ENCODE results near the gene PRKCQ. TPM values are rescaled to one million over a fixed set of nuclear protein-coding genes. Genes with fewer than 3 reads are reported as not detected.

Gene PRKCQ
- total RNA-seq, 1 experiment from 2014 or later: 12.1 TPM

GRCh38 chr10:6418167-6418566 lies 161.9 kb downstream of the PRKCQ start:
- no peak overlapping the region for H3K4me2 ChIP-seq (ENCODE audit: insufficient read depth, insufficient read length, low read length)
- H2BK12ac ChIP-seq (ENCODE audit: insufficient read length, low read depth, low read length): no peak overlapping the region
- H4K20me1 ChIP-seq (ENCODE audit: control insufficient read depth, insufficient read depth, insufficient read length): no peaks in the 10 kb centered on the region
- H3K9ac ChIP-seq (ENCODE audit: extremely low read depth, insufficient read length, low read length): no peak overlapping the region
- no peak overlapping the region for H4K5ac ChIP-seq (ENCODE audit: insufficient read length, low read depth, low read length)
- WGBS (ENCODE audit: extremely low coverage, insufficient read length, low lambda C conversion rate): no CpG with 5 or more reads among the region's 5 CpGs
- no peak overlapping the region for H3K27ac ChIP-seq (ENCODE audit: insufficient read length, low read depth, low read length)
- Mint-ChIP-seq H3K9me3 (peaks cover 0 to 4% of the 10 kb centered on the region in 2 experiments; a peak in 1 of 5 replicates), H3K4me1 (no peaks in the 10 kb centered on the region), H3K27ac (no peak overlapping the region), H3K36me3 (ENCODE audit: insufficient read depth in 1 of 3, low read depth in 3 of 3) (peaks cover 0 to 1% (median 0%) of the 10 kb centered on the region in 3 experiments; a peak in 1 of 7 replicates), H3K27me3 (ENCODE audit: low read depth) (no peaks in the 10 kb centered on the region), H3K4me3 (no peak overlapping the region)
- no peaks in the 10 kb centered on the region for H3K79me1 ChIP-seq (ENCODE audit: insufficient read depth, low read depth, low read length, poor library complexity, severe bottlenecking)
- H3K9me3 ChIP-seq (ENCODE audit: control insufficient read depth, low read depth, low read length): no peaks in the 10 kb centered on the region
- no peak overlapping the region for H3K23ac ChIP-seq (ENCODE audit: insufficient read length, low read depth, low read length)
- no peak overlapping the region for H2BK5ac ChIP-seq (ENCODE audit: insufficient read length, low read length)
- no peak for TF ChIP-seq CTCF (conservative IDR thresholded peaks at IDR 0.05)
- no peak overlapping the region for H2BK15ac ChIP-seq (ENCODE audit: low read depth, low read length)
- H3K23me2 ChIP-seq (ENCODE audit: insufficient read length, low read depth, low read length, poor library complexity, severe bottlenecking): no peaks in the 10 kb centered on the region
- H2BK20ac ChIP-seq (ENCODE audit: low read depth, low read length, poor library complexity, severe bottlenecking): no peak overlapping the region
- no peak overlapping the region for H2AFZ ChIP-seq (ENCODE audit: low read length)
- H2AK5ac ChIP-seq (ENCODE audit: insufficient read length, low read length): no peak overlapping the region
- no peak overlapping the region for H2BK120ac ChIP-seq (ENCODE audit: low read depth, low read length, poor library complexity, severe bottlenecking)
- H3T11ph ChIP-seq (ENCODE audit: low read length): no peak overlapping the region
- H3K18ac ChIP-seq (ENCODE audit: insufficient read length, low read depth, low read length): no peak overlapping the region
- H3K14ac ChIP-seq (ENCODE audit: insufficient read depth, low read length): no peak overlapping the region
- no peak overlapping the region for H4K91ac ChIP-seq (ENCODE audit: insufficient read length, low read depth, low read length)
- no peak for DNase-seq
- no peaks in the 10 kb centered on the region for H3K79me2 ChIP-seq (ENCODE audit: insufficient read depth, low read length)
- H3K56ac ChIP-seq (ENCODE audit: insufficient read length, low read depth, low read length): no peak overlapping the region
- no peaks in the 10 kb centered on the region for H3K27me3 ChIP-seq (ENCODE audit: insufficient read depth, low read length)
- no peak overlapping the region for H3K4ac ChIP-seq (ENCODE audit: low read depth, low read length)
- H3K4me1 ChIP-seq (ENCODE audit: insufficient read depth, low read length): no peaks in the 10 kb centered on the region
- no peak overlapping the region for H4K8ac ChIP-seq (replicated peaks; ENCODE audit: insufficient read length, low read depth, low read length)
